SK-N-SH treated with all-trans-retinoic acid at 6 μM for 48 hours (cell line): ENCODE results near the gene SLC25A41.

Source experiments
- ATAC-seq: fragments of 200-7000 bp; cut with Tn5 transposase; 3 replicates; pipeline ENCODE4 v1.9.1; 2020; ENCODE audit warnings: mild to moderate bottlenecking, moderate library complexity
- ARNTL ChIP-seq: fragments of 450-650 bp; formaldehyde crosslinking; IDR thresholded peaks from 2 replicates; pipeline ENCODE4 v1.5.0; 2020; ENCODE audit warnings: low read depth, mild to moderate bottlenecking, moderate library complexity, borderline replicate concordance
- BACH2 ChIP-seq: fragments of 250-450 bp; sonication (Bioruptor Pico); IDR thresholded peaks from 2 replicates; pipeline ENCODE4 v1.9.0; 2021; ENCODE audit warnings: mild to moderate bottlenecking, borderline replicate concordance
- CREB5 ChIP-seq: fragments of 250-450 bp; sonication (Bioruptor Pico); IDR thresholded peaks from 2 replicates; pipeline ENCODE4 v1.5.1; 2020; ENCODE audit warnings: low read depth, mild to moderate bottlenecking, moderate library complexity
- CSDC2 ChIP-seq: fragments of 250-450 bp; sonication (Bioruptor Pico); IDR thresholded peaks from 2 replicates; pipeline ENCODE4 v1.5.0; 2020; ENCODE audit warnings: mild to moderate bottlenecking, moderate library complexity
- CSRNP3 ChIP-seq: fragments of 250-450 bp; sonication (Bioruptor Pico); IDR thresholded peaks from 2 replicates; pipeline ENCODE4 v1.5.1; 2021; ENCODE audit warnings: mild to moderate bottlenecking, moderate library complexity
- ESRRG ChIP-seq: fragments of 250-450 bp; sonication (Bioruptor Pico); IDR thresholded peaks from 2 replicates; pipeline ENCODE4 v1.6.1; 2021; ENCODE audit warnings: mild to moderate bottlenecking
- GLIS3 ChIP-seq: fragments of 250-450 bp; sonication (Bioruptor Pico); IDR thresholded peaks from 2 replicates; pipeline ENCODE4 v1.5.0; 2020; ENCODE audit warnings: mild to moderate bottlenecking, moderate library complexity
- ISL1 ChIP-seq: fragments of 250-450 bp; sonication (Bioruptor Pico); IDR thresholded peaks from 2 replicates; pipeline ENCODE4 v2.1.2; 2022; ENCODE audit warnings: mild to moderate bottlenecking, moderate library complexity
- PPARA ChIP-seq: fragments of 250-450 bp; sonication (Bioruptor Pico); IDR thresholded peaks from 2 replicates; pipeline ENCODE4 v1.5.0; 2020; ENCODE audit warnings: mild to moderate bottlenecking, borderline replicate concordance
- RARB ChIP-seq: fragments of 250-450 bp; sonication (Bioruptor Pico); IDR thresholded peaks from 2 replicates; pipeline ENCODE4 v1.8.0; 2021; ENCODE audit warnings: mild to moderate bottlenecking, moderate library complexity
- SNAI2 ChIP-seq: fragments of 250-450 bp; sonication (Bioruptor Pico); IDR thresholded peaks from 2 replicates; pipeline ENCODE4 v1.5.0; 2020; ENCODE audit warnings: mild to moderate bottlenecking, moderate library complexity
- TCF4 ChIP-seq: fragments of 250-450 bp; sonication (Bioruptor Pico); IDR thresholded peaks from 2 replicates; pipeline ENCODE4 v1.8.0; 2021; ENCODE audit warnings: mild to moderate bottlenecking, moderate library complexity, borderline replicate concordance
- TSHZ2 ChIP-seq: fragments of 250-450 bp; sonication (Bioruptor Pico); IDR thresholded peaks from 2 replicates; pipeline ENCODE4 v1.5.0; 2020; ENCODE audit warnings: mild to moderate bottlenecking, moderate library complexity
- ZC3H10 ChIP-seq: fragments of 250-450 bp; sonication (Bioruptor Pico); IDR thresholded peaks from 2 replicates; pipeline ENCODE4 v1.5.1; 2021; ENCODE audit warnings: mild to moderate bottlenecking, moderate library complexity
- ZFP3 ChIP-seq: fragments of 250-450 bp; sonication (Bioruptor Pico); IDR thresholded peaks from 2 replicates; pipeline ENCODE4 v1.5.0; 2020; ENCODE audit warnings: mild to moderate bottlenecking, moderate library complexity
- ZFP30 ChIP-seq: fragments of 450-650 bp; formaldehyde crosslinking; IDR thresholded peaks from 2 replicates; pipeline ENCODE4 v1.5.0; 2022; ENCODE audit warnings: mild to moderate bottlenecking, moderate library complexity
- ZNF565 ChIP-seq: fragments of 450-650 bp; formaldehyde crosslinking; conservative IDR thresholded peaks from 2 replicates; pipeline ENCODE4 v1.5.0; 2020; ENCODE audit warnings: low read depth, mild to moderate bottlenecking, moderate library complexity
- ZNF70 ChIP-seq: fragments of 450-650 bp; formaldehyde crosslinking; IDR thresholded peaks from 2 replicates; pipeline ENCODE4 v1.5.0; 2020; ENCODE audit warnings: mild to moderate bottlenecking, moderate library complexity
- ZNF8 ChIP-seq: fragments of 450-650 bp; formaldehyde crosslinking; IDR thresholded peaks from 2 replicates; pipeline ENCODE4 v1.5.0; 2020; ENCODE audit warnings: mild to moderate bottlenecking, moderate library complexity
- TF ChIP-seq, protein P1 (sequence below): fragments of 250-450 bp; sonication (Bioruptor Pico); IDR thresholded peaks from 2 replicates; pipeline ENCODE4 v1.8.0; 2020; ENCODE audit warnings: mild to moderate bottlenecking, moderate library complexity, borderline replicate concordance

Gene SLC25A41

DNA sequence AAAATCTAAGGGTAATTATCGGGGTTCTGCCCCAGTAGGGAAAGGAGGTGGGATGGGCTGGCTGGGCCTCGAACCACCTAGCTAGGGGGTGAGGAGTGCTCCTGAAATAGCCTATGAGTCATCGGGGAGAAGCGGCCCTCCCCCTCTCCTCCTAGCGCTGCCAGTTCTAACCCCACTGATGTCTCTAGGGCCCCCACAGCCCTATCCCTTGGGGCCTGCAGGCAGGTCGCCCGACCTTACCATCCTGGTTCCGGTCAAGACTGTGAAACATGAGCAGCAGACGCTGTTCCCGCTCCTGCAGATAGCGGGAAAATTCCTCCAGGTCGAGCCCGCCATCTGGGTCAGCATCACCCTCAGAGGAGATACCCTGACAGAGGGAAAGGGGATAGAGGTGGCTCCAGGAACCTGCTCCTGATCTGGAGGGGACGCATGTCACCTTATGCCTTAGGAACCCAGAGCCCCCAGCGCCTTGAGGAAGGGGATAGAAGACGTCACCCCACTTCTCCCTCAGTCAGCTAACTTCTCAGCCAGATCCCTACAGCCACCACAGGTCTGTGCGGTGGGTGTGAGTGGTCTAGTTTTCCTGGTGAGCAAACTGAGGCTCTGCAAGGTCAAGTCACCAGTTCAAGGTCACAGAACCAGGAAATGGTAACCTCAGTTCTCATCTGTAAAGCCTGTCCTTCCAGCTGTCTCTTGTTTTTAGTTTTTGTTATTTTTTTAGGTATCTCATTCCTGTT, 24.6 kb upstream of the SLC25A41 start:
- ATAC-seq, result no peak
- TF ChIP-seq CSRNP3, result no peak
- TF ChIP-seq SNAI2, result no peak
- TF ChIP-seq RARB (CRISPR knock-in tag), result no peak
- no peak for TF ChIP-seq ESRRG

GRCh38 chr19:6455924-6456323, 22.4 kb upstream of the SLC25A41 start:
- ATAC-seq, result no peak
- no peak for TF ChIP-seq TCF4 (CRISPR knock-in tag)
- TF ChIP-seq ZNF565 (CRISPR knock-in tag), result no peak
- TF ChIP-seq ZNF8, result no peak
- no peak for TF ChIP-seq ZNF70 (CRISPR knock-in tag)
- TF ChIP-seq ESRRG, result no peak
- TF ChIP-seq GLIS3 (CRISPR knock-in tag), result no peak
- no peak for TF ChIP-seq ISL1 (CRISPR knock-in tag)
- no peak for TF ChIP-seq ZC3H10
- TF ChIP-seq TSHZ2 (CRISPR knock-in tag), result no peak
- TF ChIP-seq, protein P1, sequence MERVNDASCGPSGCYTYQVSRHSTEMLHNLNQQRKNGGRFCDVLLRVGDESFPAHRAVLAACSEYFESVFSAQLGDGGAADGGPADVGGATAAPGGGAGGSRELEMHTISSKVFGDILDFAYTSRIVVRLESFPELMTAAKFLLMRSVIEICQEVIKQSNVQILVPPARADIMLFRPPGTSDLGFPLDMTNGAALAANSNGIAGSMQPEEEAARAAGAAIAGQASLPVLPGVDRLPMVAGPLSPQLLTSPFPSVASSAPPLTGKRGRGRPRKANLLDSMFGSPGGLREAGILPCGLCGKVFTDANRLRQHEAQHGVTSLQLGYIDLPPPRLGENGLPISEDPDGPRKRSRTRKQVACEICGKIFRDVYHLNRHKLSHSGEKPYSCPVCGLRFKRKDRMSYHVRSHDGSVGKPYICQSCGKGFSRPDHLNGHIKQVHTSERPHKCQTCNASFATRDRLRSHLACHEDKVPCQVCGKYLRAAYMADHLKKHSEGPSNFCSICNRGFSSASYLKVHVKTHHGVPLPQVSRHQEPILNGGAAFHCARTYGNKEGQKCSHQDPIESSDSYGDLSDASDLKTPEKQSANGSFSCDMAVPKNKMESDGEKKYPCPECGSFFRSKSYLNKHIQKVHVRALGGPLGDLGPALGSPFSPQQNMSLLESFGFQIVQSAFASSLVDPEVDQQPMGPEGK, result no peak

DNA sequence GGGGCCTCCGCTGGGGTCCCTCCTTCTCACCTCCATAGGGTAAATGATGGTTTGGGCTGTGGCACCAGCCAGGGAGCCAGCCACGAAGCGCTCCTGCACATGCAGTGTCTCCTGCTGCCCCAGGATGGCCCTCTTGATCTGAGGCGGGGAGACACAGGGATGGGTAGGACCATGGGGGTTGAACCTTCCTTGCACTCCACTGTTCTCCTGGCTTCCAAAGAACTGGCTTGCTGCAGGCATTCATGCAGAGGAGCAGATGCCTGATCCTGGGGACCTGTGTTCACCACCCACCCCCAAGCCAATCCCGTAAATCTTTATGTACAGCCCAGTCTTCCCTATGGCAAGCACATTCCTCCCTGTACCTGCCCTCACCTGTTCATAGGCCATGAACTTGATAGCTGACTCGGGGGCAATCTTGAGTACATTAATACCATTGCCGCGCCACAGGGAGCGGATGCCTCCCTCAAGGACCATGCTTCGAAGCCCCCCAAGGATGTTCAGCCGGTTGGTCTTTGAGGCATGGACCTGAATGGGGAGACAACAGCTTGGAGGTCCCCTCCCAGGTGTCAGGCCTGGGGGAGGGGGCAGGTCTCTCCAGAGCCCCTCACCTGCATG, 20.5 kb upstream of the SLC25A41 start:
- no peak for TF ChIP-seq GLIS3 (CRISPR knock-in tag)
- TF ChIP-seq ZNF565 (CRISPR knock-in tag), result no peak
- TF ChIP-seq BACH2 (CRISPR knock-in tag), result no peak
- no peak for TF ChIP-seq ZFP30
- TF ChIP-seq ISL1 (CRISPR knock-in tag), result no peak
- TF ChIP-seq TSHZ2 (CRISPR knock-in tag), result no peak
- TF ChIP-seq ZFP3 (CRISPR knock-in tag), result no peak
- no peak for TF ChIP-seq SNAI2
- no peak for TF ChIP-seq PPARA (CRISPR knock-in tag)
- TF ChIP-seq ZNF8, result no peak
- no peak for TF ChIP-seq ZNF70 (CRISPR knock-in tag)
- TF ChIP-seq TCF4 (CRISPR knock-in tag), result no peak
- no peak for TF ChIP-seq CREB5
- TF ChIP-seq RARB (CRISPR knock-in tag), result no peak
- no peak for TF ChIP-seq ESRRG
- TF ChIP-seq CSDC2 (CRISPR knock-in tag), result no peak
- no peak for TF ChIP-seq ARNTL (CRISPR knock-in tag)
- TF ChIP-seq, all 23 proteins: peak for 0
- ATAC-seq, result no peak
